Endodermal cell (in vitro differentiated cells): ENCODE results near the gene EEIG2. TPM values are rescaled to one million over a fixed set of nuclear protein-coding genes. Genes with fewer than 3 reads are reported as not detected.

Experiments
- DNase-seq: peaks from one replicate; pipeline ENCODE4 v3.0.0-alpha.2; 2017
- H3K27ac ChIP-seq: 2 replicates; pipeline ENCODE4 v1.5.1; 2013; ENCODE audit warnings: mild to moderate bottlenecking, low read depth, low read length, moderate library complexity
- H3K27me3 ChIP-seq: 2 replicates; pipeline ENCODE4 v1.6.1; 2013; ENCODE audit warnings: mild to moderate bottlenecking, low read length, moderate library complexity; ENCODE audit not compliant: insufficient read depth, control insufficient read depth, poor library complexity, severe bottlenecking
- H3K36me3 ChIP-seq: 2 replicates; pipeline ENCODE4 v1.7.0; 2013; ENCODE audit warnings: mild to moderate bottlenecking, low read length, moderate library complexity; ENCODE audit not compliant: control insufficient read depth, insufficient read depth
- H3K4me1 ChIP-seq: one replicate; pipeline ENCODE4 v1.7.0; 2013; ENCODE audit warnings: low read length; ENCODE audit not compliant: control insufficient read depth, insufficient read depth
- H3K4me3 ChIP-seq: 2 replicates; pipeline ENCODE4 v1.5.1; 2013; ENCODE audit warnings: mild to moderate bottlenecking, low read length, moderate library complexity
- H3K9ac ChIP-seq: 2 replicates; pipeline ENCODE4 v1.6.1; 2013; ENCODE audit warnings: mild to moderate bottlenecking, low read length, moderate library complexity; ENCODE audit not compliant: poor library complexity, severe bottlenecking; ENCODE audit errors: extremely low read depth
- H3K9me3 ChIP-seq: 2 replicates; pipeline ENCODE4 v1.6.1; 2013; ENCODE audit warnings: mild to moderate bottlenecking, low read length, moderate library complexity; ENCODE audit not compliant: control insufficient read depth
- H3K27ac Mint-ChIP-seq: 2 replicates; pipeline ENCODE4 v1.8.0; 2020; ENCODE audit warnings: mixed read lengths
- H3K27me3 Mint-ChIP-seq: 2 replicates; pipeline ENCODE4 v1.8.0; 2021; ENCODE audit warnings: mild to moderate bottlenecking, mixed read lengths; ENCODE audit not compliant: insufficient read depth
- H3K36me3 Mint-ChIP-seq: 2 replicates; pipeline ENCODE4 v1.8.0; 2020; ENCODE audit warnings: low read depth, mixed read lengths
- H3K4me1 Mint-ChIP-seq: 2 replicates; pipeline ENCODE4 v1.8.0; 2020; ENCODE audit warnings: mixed read lengths
- H3K4me3 Mint-ChIP-seq: 2 replicates; pipeline ENCODE4 v1.8.0; 2020; ENCODE audit warnings: mild to moderate bottlenecking, moderate library complexity, mixed read lengths
- H3K9me3 Mint-ChIP-seq: 2 replicates; pipeline ENCODE4 v1.8.0; 2020; ENCODE audit warnings: mild to moderate bottlenecking, mixed read lengths
- CTCF ChIP-seq: fragments of 200-600 bp; sonication (generic); conservative IDR thresholded peaks from 2 replicates; pipeline ENCODE4 v1.5.0; 2021; ENCODE audit warnings: antibody characterized with exemption, mild to moderate bottlenecking
- WGBS, 2 experiments: methylation state at CpG; one replicate each; pipeline versions ENCODE4 v1.1.5 to v1.1.7; 2013; ENCODE audit warnings: missing lambda C conversion rate in 2 of 2, mixed read lengths in 1 of 2; ENCODE audit not compliant: insufficient coverage in 1 of 2, insufficient read length in 1 of 2; 5-methylcytosine and 5-hydroxymethylcytosine counted together
- total RNA-seq, 2 donors: library from RNA; stranded (reverse); fragmentation: NEBNext Ultra II Directional in 1 of 2; extraction: Animal tissue kit (Norgen Biotek cat#: 25700) in 1 of 2; gene quantifications; 2 replicates in 1 of 2; 3 replicates in 1 of 2; pipeline ENCODE4 v1.2.1, GENCODE V29; 2021

EEIG2 gene
- total RNA-seq, 2 donors from 2014 or later = 10.2 to 12.9 TPM

- no peak overlapping the region for H3K4me3 Mint-ChIP-seq
- no peak overlapping the region for H3K27ac Mint-ChIP-seq
- 100% methylated on average over 2 of the region's 2 CpGs; no CpG with 5 or more reads in 1 of the 2 experiments for WGBS, 2 experiments
- Histone ChIP-seq H3K9ac (no peak overlapping the region), H3K4me3 (no peak overlapping the region), H3K27me3 (no peaks in the 10 kb centered on the region), H3K4me1 (no peaks in the 10 kb centered on the region), H3K27ac (no peak overlapping the region), H3K9me3 (peaks cover 6% of the 10 kb centered on the region), H3K36me3 (peaks cover 5% of the 10 kb centered on the region)
- no peak for TF ChIP-seq CTCF
- H3K4me1 Mint-ChIP-seq = peaks cover 3% of the 10 kb centered on the region
- H3K36me3 Mint-ChIP-seq = no peaks in the 10 kb centered on the region
- H3K27me3 Mint-ChIP-seq = no peaks in the 10 kb centered on the region
- no peaks in the 10 kb centered on the region for H3K9me3 Mint-ChIP-seq
- no peak for DNase-seq
Measured at GRCh38 chr1:108568589-108568988, 8.7 kb downstream of the EEIG2 start.

- Mint-ChIP-seq H3K27me3 (no peaks in the 10 kb centered on the region), H3K27ac (no peak overlapping the region), H3K4me3 (no peak overlapping the region), H3K9me3 (peaks cover 2% of the 10 kb centered on the region), H3K4me1 (no peaks in the 10 kb centered on the region), H3K36me3 (no peaks in the 10 kb centered on the region)
- no peak for DNase-seq
- Histone ChIP-seq H3K9me3 (peaks cover 9% of the 10 kb centered on the region), H3K27ac (no peak overlapping the region), H3K36me3 (peaks cover 5% of the 10 kb centered on the region), H3K4me3 (no peak overlapping the region), H3K9ac (no peak overlapping the region), H3K27me3 (no peaks in the 10 kb centered on the region), H3K4me1 (no peaks in the 10 kb centered on the region)
- WGBS, 2 experiments = 94 to 98% methylated on average over 2 to 3 of the region's 3 CpGs
- no peak for TF ChIP-seq CTCF
Measured at GRCh38 chr1:108569097-108569728, 9.3 kb downstream of the EEIG2 start.

GRCh38 chr1:108570128-108570527 is 10.2 kb downstream of the EEIG2 start:
- DNase-seq = no peak

More at GRCh38 chr1:108570128-108570527, 10.2 kb downstream of the EEIG2 start:
- Mint-ChIP-seq H3K9me3 (peaks cover 2% of the 10 kb centered on the region), H3K27me3 (no peaks in the 10 kb centered on the region), H3K36me3 (no peaks in the 10 kb centered on the region), H3K4me1 (no peaks in the 10 kb centered on the region), H3K4me3 (no peak overlapping the region), H3K27ac (no peak overlapping the region)
- H3K4me3 ChIP-seq = no peak overlapping the region
- H3K9me3 ChIP-seq = peaks cover 9% of the 10 kb centered on the region
- H3K36me3 ChIP-seq = peaks cover 5% of the 10 kb centered on the region
- H3K27me3 ChIP-seq = no peaks in the 10 kb centered on the region
- H3K4me1 ChIP-seq = no peaks in the 10 kb centered on the region
- H3K9ac ChIP-seq = no peak overlapping the region
- H3K27ac ChIP-seq = no peak overlapping the region
- TF ChIP-seq CTCF = peak; percentile 69
